Measurements from ENCODE around the gene TTLL11.

DNA sequence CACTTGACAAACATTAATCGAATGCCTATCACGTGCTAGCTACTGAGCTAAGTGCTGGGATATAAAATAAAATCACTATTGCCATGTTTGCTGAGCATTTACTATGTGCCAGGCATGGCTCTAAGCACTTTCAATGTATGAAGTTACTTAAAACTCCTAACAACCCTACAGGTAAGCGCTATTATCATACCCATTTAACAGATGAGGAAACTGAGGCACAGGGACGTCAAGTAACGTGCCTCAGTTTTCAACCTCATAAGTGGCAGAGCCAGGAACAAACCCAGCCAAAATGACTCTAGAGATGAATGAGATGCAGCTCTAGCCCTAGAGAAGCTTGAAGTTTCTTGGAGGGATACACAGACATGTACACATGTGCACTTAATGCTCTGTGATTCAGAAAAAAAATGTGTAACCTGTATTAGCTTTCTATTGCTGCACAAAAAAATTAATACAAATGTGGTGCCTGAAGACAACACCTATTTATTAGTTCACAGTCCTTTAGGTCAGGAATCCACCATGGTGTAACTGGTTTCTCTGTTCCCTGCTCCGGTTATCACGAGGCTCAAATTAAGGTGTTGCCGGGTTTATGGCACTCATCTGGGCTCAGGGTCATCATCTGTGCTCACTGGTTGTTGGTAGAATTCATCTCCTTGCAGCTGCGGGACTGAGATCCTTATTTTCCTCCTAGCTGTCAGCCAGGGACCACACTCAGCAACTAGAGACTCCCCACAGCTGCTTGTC lies 33.7 kb downstream of the TTLL11 start:
- TF ChIP-seq EZH2 (IDR thresholded peaks at IDR 0.05; ENCODE audit: insufficient read depth, poor library complexity, severe bottlenecking) (no peak), EZH2phosphoT487 (IDR thresholded peaks at IDR 0.05; ENCODE audit: insufficient read depth, low read depth) (no peak)
